ENCODE measurements around the gene DGUOK.

Gene DGUOK

DNA sequence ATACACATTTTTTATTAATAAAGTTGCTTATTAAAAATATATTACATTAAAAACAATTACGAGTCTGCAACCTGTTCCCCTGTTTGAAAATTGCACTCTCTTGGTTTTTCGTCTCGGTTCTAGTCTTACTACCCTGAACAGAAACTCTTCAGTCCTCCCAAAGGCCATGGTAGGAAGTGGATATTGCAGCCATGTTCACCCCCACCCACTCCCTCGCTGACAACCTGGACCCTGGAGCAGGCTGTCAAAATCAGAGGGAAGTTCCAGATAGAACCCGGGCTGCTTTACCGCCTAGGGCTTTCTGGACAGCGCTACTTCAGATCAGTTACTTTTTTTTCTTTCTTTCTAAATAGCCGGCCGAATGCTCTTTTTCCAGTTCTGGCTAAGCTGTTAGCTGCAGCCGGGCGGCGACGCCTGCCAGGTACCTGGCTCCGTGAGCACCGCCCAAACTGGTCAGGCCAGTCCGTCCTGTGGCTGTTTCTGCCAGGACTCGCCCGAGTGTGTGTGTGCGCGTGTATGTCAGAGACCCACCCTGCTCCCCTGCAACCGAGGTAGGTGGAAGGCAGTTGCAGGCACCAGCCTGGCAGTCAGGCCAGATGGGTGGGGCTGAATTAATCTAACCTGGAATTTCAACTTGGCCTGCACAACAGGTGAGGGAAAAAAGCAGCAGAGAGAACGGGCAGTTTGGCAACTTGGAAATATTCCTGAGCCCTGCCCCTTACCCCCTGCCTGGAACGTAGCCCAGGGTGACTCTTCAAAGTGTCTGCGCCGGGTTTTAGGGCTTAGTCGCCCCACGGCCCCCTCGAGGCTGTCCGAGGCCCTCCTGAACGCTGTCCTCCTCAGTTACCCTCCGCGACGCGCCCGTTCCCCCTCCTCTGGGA is 56.9 kb downstream of the DGUOK start:
- DNase-seq: peak; percentile 58
- H3K36me3 Mint-ChIP-seq (ENCODE audit: low read depth): peaks cover 35% of the 10 kb centered on the region
- H3K4me3 Mint-ChIP-seq: peak overlapping the region; percentile 80
- H3K4me1 Mint-ChIP-seq (ENCODE audit: low read depth): peaks cover 80% of the 10 kb centered on the region
- peak overlapping the region; percentile 86 for H3K27ac Mint-ChIP-seq
- H3K9me3 Mint-ChIP-seq: no peaks in the 10 kb centered on the region
- no peaks in the 10 kb centered on the region for H3K27me3 Mint-ChIP-seq

DNA sequence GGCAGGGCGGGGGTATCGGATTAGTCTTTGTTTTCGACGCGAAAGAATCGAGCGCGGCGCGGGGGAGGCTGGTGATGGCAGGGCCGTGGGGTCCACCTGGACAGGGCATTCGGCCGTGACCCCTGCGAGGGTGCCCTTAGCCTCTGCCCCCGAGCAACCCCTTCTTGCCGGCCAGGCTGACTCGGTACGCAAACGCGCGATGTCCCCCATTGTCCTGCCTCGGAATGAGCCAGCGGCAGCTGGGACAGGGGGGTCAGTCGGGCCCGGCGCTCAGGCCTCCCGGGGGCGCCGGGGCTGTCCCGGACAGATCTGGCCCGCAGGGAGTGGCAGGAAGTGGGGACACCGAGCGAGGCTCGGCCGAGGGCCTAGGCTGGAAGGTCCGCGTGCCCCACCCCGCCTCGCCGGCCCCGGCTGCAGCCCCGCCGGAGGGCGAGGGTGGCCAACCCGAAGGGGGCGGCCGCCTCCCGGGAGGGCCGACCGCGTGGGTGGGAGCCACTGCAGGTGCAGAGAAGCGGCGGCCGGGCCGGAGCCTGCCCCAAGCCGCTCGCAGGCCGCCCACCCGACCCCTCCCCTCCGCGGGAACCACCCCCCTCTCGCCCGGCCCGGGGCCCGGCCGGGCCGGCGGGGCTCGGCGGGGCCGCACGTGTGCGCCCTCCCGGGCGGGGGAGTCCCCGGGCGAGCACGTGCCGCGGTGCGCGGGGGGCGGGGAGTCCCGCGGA is 57.7 kb downstream of the DGUOK start, which contains the start of gene TET3:
TET3 (plus strand) TSS at position 708 of the 719 bp plus-strand sequence. CDS start 1,494 bp downstream, outside the sequence.
- DNase-seq: peak; percentile 76
- H3K4me1 Mint-ChIP-seq (ENCODE audit: low read depth): peaks cover 79% of the 10 kb centered on the region
- no peaks in the 10 kb centered on the region for H3K9me3 Mint-ChIP-seq
- H3K27ac Mint-ChIP-seq: peak within 1 kb of the TSS; percentile 93
- peak within 1 kb of the TSS; percentile 88 for H3K4me3 Mint-ChIP-seq
- no peaks in the 10 kb centered on the region for H3K27me3 Mint-ChIP-seq
- peaks cover 43% of the 10 kb centered on the region for H3K36me3 Mint-ChIP-seq (ENCODE audit: low read depth)

GRCh38 chr2:73984922-73985307 is 58.2 kb downstream of the DGUOK start:
- Mint-ChIP-seq H3K4me3 (no peak overlapping the region), H3K4me1 (ENCODE audit: low read depth) (peaks cover 79% of the 10 kb centered on the region), H3K27me3 (no peaks in the 10 kb centered on the region), H3K9me3 (no peaks in the 10 kb centered on the region), H3K36me3 (ENCODE audit: low read depth) (peaks cover 48% of the 10 kb centered on the region), H3K27ac (no peak overlapping the region)
- peak; percentile 84 for DNase-seq

DNA sequence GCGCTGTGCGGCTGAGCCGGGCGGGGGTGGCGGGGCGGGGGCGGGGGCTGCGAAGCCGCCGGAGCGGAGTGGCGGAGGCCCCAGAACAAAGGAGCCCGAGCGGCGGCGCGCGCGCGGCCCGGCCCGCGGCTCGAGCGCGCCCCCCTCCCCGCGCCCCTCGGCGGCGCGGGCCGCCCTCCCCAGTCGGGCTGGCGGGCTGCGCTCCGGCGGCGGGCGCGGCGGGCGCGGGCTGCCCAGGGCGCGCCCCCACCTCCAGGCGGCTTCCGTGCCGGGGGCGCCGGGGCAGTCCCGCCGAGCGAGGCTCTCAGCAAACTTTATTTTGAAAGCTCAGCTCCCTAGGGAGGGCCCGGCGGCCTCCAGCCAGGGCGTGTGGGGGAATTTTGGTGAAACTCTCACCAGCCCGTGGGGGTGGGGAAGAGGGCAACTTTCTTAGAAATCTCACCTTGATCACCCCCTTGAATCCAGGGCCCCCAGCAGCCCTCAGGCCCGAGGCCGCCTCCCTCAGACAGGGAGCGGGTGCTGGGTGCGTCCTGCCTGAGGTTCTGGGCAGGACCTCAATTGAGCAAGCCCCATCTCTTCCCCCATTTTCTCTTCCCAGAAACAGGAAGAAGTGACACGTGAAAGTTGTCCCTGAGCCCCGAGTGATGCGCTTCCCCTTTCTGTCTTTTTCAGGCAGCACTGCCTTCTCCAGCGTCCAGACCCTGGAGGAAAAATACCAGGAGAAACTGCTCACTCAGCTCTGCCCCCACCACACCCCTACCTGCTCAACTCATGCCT is 58.8 kb downstream of the DGUOK start:
- H3K36me3 Mint-ChIP-seq (ENCODE audit: low read depth): peaks cover 54% of the 10 kb centered on the region

DNA sequence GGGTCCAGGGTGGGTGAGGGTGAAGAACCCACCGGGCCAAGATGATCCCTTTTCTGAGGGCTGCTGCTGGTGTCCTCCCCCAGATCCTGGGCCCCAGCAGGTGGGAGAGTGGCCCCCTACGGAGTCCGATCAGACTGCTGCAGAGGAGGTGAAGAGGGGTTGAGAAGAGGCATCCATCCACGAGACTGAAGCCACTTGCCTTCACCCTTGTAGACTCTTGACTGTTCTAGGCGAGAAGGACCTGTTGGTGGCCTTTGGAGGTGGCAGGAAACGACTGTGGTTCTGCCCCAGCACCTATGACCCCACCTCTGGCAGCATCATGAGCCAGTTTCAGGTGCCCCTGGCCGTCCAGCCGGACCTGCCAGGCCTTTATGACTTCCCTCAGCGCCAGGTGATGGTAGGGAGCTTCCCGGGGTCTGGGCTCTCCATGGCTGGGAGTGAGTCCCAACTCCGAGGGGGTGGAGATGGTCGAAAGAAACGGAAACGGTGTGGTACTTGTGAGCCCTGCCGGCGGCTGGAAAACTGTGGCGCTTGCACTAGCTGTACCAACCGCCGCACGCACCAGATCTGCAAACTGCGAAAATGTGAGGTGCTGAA is 59.5 kb downstream of the DGUOK start:
- Mint-ChIP-seq H3K27ac (peak overlapping the region; percentile 93), H3K9me3 (peaks cover 2% of the 10 kb centered on the region), H3K4me3 (peak overlapping the region; percentile 88), H3K27me3 (no peaks in the 10 kb centered on the region), H3K4me1 (ENCODE audit: low read depth) (peaks cover 77% of the 10 kb centered on the region), H3K36me3 (ENCODE audit: low read depth) (peaks cover 61% of the 10 kb centered on the region)
- DNase-seq: peak; percentile 62

More for the DNA sequence above, 58.8 kb downstream of the DGUOK start:
- H3K27me3 Mint-ChIP-seq: no peaks in the 10 kb centered on the region
- H3K9me3 Mint-ChIP-seq: no peaks in the 10 kb centered on the region
- peak; percentile 84 for DNase-seq
- peak overlapping the region; percentile 93 for H3K27ac Mint-ChIP-seq
- H3K4me1 Mint-ChIP-seq (ENCODE audit: low read depth): peaks cover 79% of the 10 kb centered on the region
- H3K4me3 Mint-ChIP-seq: peak overlapping the region; percentile 88

- peak overlapping the region; percentile 88 for H3K4me3 Mint-ChIP-seq
- peaks cover 71% of the 10 kb centered on the region for H3K4me1 Mint-ChIP-seq (ENCODE audit: low read depth)
- peaks cover 6% of the 10 kb centered on the region for H3K9me3 Mint-ChIP-seq
- DNase-seq: peak; percentile 62
- H3K27ac Mint-ChIP-seq: peak overlapping the region; percentile 93
- H3K36me3 Mint-ChIP-seq (ENCODE audit: low read depth): peaks cover 72% of the 10 kb centered on the region
- H3K27me3 Mint-ChIP-seq: no peaks in the 10 kb centered on the region
Observed at GRCh38 chr2:73987109-73987947, 60.6 kb downstream of the DGUOK start.

DNA sequence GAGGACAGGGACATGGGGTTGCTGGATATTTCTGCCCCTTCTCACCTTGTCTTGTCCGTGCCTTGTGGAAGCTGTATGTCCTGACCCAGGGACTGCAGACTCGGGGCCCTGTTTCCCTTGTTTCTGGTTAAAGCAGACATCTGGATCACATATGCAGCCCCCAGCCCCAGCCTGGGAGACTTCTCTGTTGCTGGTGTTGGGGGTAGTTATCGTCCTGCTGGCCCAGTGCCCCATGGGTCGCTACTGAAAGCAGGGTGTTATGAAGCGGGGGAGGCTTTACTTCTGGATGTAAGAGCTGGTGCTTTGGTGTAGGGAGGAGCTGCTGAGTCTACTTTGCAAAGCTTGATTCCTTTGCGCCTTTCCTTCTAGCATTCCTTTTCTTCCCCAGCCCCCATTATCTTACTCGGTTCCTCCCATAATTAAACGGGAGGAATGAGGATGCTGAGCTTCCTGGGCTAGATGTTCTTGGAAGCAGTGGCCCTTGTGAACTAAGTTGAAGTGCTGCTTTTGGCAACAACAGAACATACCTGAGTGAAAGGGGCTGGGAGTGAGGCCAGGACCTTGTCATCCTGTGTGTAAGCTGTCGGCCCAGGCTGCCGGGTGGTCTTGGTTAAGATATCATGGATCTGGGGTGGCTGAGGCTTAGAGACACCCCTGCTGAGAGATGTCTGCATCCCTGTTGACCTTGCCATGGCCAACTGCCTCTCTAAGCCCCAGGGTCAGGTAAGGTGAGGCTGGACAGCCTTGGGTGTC is 61.4 kb downstream of the DGUOK start:
- Mint-ChIP-seq H3K4me1 (ENCODE audit: low read depth) (peaks cover 69% of the 10 kb centered on the region), H3K27ac (peak overlapping the region; percentile 93), H3K9me3 (peaks cover 6% of the 10 kb centered on the region), H3K27me3 (no peaks in the 10 kb centered on the region), H3K36me3 (ENCODE audit: low read depth) (peaks cover 80% of the 10 kb centered on the region), H3K4me3 (peak overlapping the region; percentile 88)
- DNase-seq: no peak

- Mint-ChIP-seq H3K27ac (no peak overlapping the region), H3K9me3 (peaks cover 6% of the 10 kb centered on the region), H3K4me1 (ENCODE audit: low read depth) (peaks cover 74% of the 10 kb centered on the region), H3K4me3 (no peak overlapping the region), H3K36me3 (ENCODE audit: low read depth) (peaks cover 90% of the 10 kb centered on the region), H3K27me3 (no peaks in the 10 kb centered on the region)
- no peak for DNase-seq
Observed at GRCh38 chr2:73989972-73990371, 63.3 kb downstream of the DGUOK start.

DNA sequence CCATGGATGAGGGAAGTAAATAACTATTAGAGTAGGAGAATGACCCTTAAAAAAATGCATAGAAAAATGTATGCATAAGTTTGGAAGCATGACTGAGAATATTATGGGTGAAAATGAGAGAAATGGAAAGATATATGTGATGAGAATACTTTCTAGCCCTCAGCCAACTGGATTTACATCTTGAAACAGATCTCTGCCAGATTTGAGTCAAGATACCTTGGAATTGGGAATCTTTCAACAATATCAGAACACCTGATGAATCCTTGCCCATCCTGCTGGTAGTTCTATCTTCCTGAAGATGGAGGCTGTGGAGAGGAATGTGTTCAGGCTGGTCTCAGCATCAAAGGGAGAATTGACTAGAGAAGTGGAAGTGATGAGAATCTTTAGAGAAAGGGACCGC is 63.9 kb downstream of the DGUOK start:
- H3K9me3 Mint-ChIP-seq: peaks cover 6% of the 10 kb centered on the region
- no peak for DNase-seq
- no peaks in the 10 kb centered on the region for H3K27me3 Mint-ChIP-seq
- no peak overlapping the region for H3K4me3 Mint-ChIP-seq
- H3K36me3 Mint-ChIP-seq (ENCODE audit: low read depth): peaks cover 91% of the 10 kb centered on the region
- no peak overlapping the region for H3K27ac Mint-ChIP-seq
- H3K4me1 Mint-ChIP-seq (ENCODE audit: low read depth): peaks cover 80% of the 10 kb centered on the region

DNA sequence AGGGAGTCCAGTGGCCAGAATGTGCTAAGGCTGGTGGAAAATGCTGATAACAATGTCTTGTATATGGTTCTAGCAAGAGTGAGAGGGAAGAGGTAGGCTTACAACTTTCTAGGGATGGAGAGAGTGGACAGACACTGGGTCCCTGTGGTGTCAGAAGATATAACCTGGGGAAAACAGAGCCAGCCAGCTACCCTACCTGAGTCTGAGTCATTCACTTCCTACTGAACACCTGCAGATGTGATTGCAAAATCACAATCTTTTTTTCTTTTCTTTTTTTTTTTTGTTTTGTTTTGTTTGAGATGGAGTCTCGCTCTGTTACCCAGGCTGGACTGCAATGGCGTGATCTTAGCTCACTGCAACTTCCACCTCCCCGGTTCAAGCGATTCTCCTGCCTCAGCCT is 65.4 kb downstream of the DGUOK start:
- Mint-ChIP-seq H3K27ac (peak overlapping the region; percentile 27), H3K9me3 (peaks cover 6% of the 10 kb centered on the region), H3K27me3 (no peaks in the 10 kb centered on the region), H3K4me3 (no peak overlapping the region), H3K4me1 (ENCODE audit: low read depth) (peaks cover 81% of the 10 kb centered on the region), H3K36me3 (ENCODE audit: low read depth) (peaks cover 79% of the 10 kb centered on the region)
- DNase-seq: no peak

- Mint-ChIP-seq H3K27ac (peak overlapping the region; percentile 76), H3K4me1 (ENCODE audit: low read depth) (peaks cover 81% of the 10 kb centered on the region), H3K36me3 (ENCODE audit: low read depth) (peaks cover 68% of the 10 kb centered on the region), H3K4me3 (no peak overlapping the region), H3K27me3 (no peaks in the 10 kb centered on the region), H3K9me3 (peaks cover 6% of the 10 kb centered on the region)
- DNase-seq: no peak
Observed at GRCh38 chr2:73993376-73993775, 66.7 kb downstream of the DGUOK start.

GRCh38 chr2:73993778-73994177 is 67.1 kb downstream of the DGUOK start:
- H3K9me3 Mint-ChIP-seq: peaks cover 6% of the 10 kb centered on the region
- no peak for DNase-seq
- peaks cover 81% of the 10 kb centered on the region for H3K4me1 Mint-ChIP-seq (ENCODE audit: low read depth)
- H3K27ac Mint-ChIP-seq: peak overlapping the region; percentile 76
- H3K27me3 Mint-ChIP-seq: no peaks in the 10 kb centered on the region
- H3K4me3 Mint-ChIP-seq: no peak overlapping the region
- H3K36me3 Mint-ChIP-seq (ENCODE audit: low read depth): peaks cover 64% of the 10 kb centered on the region
